ENCODE measurements around the gene PLEKHN1. TPM values are rescaled to one million over a fixed set of nuclear protein-coding genes. Genes with fewer than 3 reads are reported as not detected.
"Not testable (repeated sequence)": the region's sequence is repeated elsewhere in the genome, so short reads cannot be mapped to it uniquely, and the experiment has no call there.

PLEKHN1 gene
- total RNA-seq, 1 donor from 2014 or later, result 0.39 TPM

DNA sequence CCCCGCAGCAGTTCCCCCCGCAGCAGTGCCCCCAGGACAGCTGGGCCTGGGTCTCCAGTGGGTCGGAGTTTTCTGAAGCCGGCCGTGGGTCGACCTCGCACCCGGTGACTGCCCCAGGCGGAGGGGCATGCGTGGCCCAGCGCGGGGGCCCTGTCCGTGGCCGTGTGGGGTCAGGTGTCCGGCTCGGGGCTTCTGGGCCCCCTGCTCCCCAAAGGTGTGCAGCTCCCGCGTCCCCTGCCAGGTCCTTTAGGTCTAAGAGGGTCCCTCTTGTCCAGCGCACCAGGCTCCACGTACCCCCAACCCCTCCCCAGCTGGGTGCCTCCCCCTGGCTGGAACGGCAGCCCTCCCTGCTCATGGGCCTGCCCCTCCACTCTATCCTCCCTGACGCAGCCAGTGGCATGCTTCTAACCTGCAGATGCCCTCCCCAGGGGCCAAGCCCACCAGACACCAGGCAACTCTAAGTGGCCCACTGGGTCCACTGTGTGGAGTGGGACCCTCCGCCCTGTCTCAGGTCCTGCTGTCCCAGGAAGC is 39.6 kb downstream of the PLEKHN1 start:
- DNase-seq (ENCODE audit: low spot score), result no peak

DNA sequence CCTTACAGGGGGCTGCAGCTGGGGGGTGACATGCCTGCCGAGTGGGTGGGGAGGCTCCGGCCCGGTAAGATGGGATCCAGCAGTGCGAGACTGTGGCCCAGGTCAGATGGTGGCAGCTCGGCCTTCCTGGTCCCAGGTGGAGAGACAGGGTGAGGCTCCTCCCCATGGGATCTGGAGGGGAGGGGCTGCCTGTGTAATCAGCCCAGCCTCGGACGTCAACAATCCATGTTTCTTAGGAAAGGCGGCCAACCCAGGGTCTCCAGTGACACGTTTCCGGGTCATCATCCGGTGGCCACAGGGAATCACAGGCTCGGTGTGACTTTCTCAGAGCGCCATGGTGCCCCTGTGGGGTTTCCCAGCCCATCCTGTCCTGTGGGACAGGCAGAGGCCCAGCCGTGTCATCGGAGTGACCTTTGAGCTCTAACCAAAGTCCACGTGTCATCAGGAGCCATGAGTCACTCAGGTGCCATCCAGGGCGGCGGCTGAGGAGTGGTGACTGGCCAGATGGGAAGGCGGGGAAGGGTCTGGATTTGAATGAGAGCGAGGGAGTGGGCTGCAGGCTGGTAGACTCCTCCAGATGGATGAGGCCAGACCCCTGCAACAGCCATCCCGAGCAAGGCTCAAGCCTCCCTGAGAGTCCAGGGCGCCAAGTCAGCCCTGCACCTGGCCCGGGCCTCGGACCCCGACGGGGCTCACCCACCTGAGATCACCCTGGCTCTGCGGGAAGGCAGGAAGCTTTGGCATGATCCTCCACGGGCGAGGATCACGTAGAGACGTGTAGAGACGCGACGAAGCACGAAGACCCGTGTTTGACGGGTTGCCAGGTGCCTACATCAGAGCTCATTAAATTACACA is 40.2 kb downstream of the PLEKHN1 start:
- no peak for DNase-seq (ENCODE audit: low spot score)

DNA sequence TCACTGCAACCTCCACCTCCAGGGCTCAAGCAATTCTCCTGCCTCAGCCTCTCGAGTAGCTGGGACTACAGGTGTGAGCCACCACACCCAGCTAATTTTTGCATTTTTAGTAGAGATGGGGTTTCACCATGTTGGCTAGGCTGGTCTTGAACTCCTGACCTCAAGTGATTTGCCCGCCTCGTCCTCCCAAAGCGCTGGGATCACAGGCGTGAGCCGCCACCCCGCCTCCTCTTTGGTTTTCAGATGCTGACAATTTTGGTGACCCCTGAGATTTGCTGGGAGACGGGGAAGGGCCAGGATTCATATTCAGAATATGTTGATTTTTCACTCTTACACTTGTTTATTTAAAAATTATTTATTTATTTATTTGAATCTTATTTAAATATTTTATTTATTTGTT is 43.8 kb downstream of the PLEKHN1 start:
- not testable (repeated sequence) for DNase-seq (ENCODE audit: low spot score)

DNA sequence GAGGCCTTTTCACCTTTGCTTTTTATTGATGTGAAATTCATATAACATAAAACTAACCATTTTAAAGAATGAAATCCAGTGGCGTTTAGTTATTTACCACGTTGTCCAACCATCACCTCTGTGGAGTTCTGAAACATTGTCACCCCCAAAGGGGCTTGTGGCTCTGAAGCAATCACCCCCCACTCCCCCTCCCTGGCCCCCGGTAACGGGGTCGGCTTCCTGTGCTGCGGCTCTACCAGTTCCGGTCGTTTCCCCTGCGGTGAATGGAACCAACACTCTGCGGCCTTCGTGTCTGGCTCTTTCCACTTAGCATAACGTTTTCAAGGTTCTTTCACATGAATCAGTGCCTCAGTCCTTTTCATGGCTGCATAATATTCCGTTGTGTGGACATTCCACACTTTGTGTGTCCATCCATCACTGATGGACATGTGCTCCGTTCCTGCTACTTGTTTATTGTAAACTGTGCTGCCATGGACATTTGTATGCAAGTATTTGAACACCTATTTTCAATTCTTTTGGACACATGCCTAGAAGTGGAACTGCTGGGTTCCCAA is 45.2 kb downstream of the PLEKHN1 start:
- no peak for DNase-seq (ENCODE audit: low spot score)

DNA sequence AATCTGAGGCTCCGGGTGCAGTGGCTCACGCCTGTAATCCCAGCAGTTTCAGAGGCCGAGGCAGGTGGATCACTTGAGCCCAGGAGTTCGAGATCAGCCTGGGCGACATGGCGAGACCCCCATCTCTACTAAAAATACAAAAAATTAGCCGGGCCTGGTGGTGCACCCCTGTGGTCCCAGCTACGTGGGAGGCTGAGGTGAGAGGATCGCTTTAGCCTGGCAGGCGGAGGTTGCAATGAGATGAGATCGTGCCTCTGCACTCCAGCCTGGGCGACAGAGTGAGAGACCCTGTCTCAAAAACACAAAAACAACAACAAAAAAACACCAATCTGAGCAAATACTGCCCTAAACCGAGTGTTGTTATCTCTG is 46.4 kb downstream of the PLEKHN1 start:
- DNase-seq (ENCODE audit: low spot score), result not testable (repeated sequence)

DNA sequence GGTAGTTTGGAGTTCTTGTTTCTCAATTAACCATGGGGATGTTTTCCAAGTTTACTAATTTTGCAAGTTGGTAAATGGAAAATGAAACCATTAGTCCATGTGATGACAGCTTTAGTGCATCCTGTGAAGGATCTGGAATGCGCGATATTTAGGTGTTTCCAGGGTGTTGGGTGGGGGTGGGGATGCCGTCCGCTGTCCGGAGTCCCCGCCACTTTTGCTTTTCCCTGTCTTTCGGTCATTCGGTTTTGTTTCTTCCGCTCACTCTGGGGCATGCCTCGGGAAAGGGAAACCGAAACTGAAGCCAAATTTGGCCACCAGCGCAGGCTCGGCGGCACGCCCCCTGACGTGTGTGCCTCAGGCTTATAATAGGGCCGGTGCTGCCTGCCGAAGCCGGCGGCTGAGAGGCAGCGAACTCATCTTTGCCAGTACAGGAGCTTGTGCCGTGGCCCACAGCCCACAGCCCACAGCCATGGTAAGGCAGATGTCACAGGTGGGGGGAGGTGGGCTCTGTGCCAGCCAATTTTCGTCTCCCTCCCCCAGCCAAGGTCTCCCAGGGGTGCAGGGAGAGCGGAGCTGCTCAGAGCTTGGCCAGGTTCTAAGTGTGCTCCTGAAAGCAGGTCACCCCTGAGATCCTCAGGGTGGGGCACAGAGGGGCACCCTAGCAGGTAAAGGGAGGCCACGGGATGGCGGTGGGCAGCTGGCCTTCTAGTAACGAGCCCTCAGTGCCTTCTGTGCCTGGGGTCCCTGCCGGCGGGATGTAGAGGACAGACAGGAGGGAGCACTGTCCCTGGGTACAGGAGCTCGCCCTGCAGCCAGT is 47.0 kb downstream of the PLEKHN1 start, which contains the start of gene ISG15:
ISG15 (plus strand) TSS at position 393 of the 817 bp plus-strand sequence; CDS start at position 470, 77 bp downstream.
- DNase-seq (ENCODE audit: low spot score), result peak; percentile 97

DNA sequence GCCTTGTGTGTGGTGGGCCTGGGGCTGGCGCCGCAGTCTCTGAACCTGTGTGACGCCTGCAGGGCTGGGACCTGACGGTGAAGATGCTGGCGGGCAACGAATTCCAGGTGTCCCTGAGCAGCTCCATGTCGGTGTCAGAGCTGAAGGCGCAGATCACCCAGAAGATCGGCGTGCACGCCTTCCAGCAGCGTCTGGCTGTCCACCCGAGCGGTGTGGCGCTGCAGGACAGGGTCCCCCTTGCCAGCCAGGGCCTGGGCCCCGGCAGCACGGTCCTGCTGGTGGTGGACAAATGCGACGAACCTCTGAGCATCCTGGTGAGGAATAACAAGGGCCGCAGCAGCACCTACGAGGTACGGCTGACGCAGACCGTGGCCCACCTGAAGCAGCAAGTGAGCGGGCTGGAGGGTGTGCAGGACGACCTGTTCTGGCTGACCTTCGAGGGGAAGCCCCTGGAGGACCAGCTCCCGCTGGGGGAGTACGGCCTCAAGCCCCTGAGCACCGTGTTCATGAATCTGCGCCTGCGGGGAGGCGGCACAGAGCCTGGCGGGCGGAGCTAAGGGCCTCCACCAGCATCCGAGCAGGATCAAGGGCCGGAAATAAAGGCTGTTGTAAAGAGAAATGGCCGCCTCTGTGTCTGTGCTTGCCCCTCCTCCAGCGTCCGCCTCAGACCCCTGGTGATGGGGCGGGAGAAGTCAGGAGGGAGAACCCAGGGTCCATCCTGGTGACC is 47.8 kb downstream of the PLEKHN1 start:
- no peak for DNase-seq (ENCODE audit: low spot score)

DNA sequence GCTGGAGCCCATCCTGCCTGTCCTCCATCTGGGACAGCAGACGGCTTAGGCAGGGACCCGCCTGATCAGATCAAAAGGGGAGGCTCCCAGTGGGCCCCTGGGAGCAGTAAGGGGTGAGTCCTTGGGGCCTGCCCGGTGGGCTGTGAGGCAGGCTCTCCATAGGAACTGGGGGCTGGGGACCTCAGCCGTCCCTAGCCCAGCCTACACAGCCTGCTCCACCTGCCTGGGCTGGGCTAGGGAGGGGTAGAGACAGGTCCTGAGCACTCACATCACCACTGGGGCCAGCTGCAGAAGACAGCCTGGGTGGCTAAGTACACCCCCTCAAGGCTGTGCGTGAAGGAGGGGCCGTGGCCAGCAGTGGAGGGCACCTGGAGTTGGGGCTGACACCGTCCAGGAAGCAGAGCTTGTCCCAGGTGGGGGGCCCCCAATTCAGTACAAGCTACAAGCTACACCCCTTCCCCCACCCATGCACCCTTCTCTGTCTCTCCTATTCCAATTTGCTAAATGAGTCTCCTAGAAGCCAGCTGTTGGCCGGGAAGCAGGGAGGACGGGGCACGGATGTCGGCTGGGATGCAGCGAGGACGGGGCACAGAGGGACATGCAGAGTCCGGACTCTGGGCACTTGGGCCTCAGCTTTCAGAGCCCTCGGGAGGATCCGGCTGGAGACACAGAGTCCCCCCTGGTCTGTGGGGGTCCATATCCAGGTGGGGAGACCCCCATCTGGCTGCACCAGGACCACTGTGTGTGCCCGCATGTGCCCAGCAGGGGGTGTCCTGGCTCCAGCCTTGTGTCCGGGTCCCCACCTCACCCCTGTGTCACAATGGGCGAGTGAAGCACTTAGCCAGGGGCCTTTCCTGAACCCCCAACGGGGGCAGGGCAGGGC is 48.8 kb downstream of the PLEKHN1 start:
- no peak for DNase-seq (ENCODE audit: low spot score)

DNA sequence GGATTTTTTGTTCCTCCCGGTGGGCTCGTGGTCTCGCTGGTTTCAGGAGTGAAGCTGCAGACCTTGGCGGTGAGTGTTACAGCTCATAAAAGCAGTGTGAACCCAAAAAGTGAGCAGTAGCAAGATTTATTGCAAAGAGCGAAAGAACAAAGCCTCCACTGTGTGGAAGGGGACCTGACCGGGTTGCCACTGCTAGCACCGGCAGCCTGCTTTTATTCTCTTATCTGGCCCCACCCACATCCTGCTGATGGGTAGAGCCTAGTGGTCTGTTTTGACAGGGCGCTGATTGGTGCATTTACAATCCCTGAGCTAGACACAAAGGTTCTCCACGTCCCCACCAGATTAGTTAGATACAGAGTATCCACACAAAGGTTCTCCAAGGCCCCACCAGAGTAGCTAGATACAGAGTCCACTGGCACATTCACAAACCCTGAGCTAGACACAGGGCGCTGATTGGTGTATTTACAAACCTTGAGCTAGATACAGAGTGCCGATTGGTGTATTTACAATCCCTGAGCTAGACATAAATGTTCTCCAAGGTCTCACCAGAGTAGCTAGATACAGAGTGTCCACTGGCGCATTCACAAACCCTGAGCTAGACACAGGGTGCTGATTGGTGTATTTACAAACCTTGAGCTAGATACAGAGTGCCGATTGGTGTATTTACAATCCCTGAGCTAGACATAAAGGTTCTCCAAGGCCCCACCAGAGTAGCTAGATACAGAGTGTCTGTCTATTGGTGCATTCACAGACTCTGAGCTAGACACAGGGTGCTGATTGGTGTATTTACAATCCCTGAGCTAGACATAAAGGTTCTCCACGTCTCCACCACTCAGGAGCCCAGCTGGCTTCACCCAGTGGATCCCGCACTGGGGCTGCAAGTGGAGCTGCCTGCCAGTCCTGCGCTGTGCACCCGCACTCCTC is 51.4 kb downstream of the PLEKHN1 start:
- DNase-seq (ENCODE audit: low spot score), result not testable (repeated sequence)

DNA sequence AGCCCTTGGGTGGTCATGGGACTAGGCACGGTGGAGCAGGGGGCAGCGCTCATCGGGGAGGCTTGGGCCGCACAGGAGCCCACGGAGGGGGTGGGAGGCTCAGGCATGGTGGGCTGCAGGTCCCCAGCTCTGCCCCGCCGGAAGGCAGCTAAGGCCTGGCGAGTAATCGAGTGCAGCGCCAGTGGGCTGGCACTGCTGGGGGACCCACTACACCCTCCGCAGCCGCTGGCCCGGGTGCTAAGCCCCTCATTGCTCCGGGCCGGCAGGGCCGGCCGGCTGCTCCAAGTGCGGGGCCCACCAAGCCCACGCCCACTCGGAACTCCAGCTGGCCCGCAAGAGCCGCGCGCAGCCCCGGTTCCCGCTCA is 52.0 kb downstream of the PLEKHN1 start:
- DNase-seq (ENCODE audit: low spot score), result not testable (repeated sequence)

DNA sequence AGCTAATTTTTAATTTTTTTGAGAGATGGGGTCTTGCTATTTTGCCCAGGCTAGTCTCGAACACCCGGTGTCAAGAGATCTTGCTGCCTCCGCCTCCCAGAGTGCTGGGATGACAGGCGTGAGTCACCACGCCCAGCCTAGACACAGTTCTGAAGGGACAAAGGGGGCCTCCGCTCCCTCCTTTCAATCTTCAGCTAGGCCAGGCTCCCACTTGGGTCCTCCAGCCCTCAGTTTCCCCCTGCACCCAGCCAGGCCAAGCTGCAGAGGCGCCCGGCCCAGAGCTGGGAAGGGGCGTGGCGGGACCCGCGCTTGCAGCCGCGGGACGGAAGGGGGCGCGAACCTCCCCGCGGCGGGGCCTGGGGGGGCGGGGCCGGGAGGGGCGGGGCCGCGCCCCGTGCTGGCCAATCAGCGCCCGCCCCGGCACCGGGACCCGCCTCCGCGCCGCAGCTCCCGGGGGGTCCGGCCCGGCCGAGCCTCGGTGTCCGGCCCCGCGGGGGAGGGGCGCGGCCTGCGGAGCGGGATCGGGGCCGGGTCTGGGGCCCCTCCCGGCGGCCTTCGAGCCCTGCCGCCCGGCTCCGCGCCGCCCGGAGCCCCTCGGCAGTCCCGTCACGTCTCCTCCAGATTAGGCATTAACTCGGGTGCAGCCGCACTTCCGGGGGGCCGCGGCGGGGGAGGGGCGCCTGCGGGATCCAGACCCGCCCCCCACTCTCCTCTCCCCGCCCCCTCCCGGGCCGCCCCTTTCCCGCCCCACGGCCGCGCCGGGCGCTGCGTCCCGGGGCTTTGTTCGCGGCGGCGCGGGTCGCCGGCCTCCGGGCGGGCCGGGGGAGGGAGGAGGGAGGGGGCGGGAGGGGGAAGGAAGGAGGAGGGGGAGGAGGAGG is 53.1 kb downstream of the PLEKHN1 start:
- DNase-seq (ENCODE audit: low spot score), result peak; percentile 95

DNA sequence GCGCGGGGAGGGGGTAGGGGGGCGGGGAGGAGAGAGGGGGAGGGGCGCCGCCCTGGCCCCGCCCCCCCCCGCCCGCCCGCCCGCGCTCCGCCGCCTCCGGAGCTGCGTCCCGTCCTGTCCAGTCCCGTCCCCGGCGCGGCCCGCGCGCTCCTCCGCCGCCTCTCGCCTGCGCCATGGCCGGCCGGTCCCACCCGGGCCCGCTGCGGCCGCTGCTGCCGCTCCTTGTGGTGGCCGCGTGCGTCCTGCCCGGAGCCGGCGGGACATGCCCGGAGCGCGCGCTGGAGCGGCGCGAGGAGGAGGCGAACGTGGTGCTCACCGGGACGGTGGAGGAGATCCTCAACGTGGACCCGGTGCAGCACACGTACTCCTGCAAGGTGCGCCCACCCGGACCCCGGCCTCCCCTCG is 53.7 kb downstream of the PLEKHN1 start, which contains the start of gene AGRN:
AGRN (plus strand) TSS at position 121 of the 405 bp plus-strand sequence; CDS start at position 174, 53 bp downstream.
- no peak for DNase-seq (ENCODE audit: low spot score)

DNA sequence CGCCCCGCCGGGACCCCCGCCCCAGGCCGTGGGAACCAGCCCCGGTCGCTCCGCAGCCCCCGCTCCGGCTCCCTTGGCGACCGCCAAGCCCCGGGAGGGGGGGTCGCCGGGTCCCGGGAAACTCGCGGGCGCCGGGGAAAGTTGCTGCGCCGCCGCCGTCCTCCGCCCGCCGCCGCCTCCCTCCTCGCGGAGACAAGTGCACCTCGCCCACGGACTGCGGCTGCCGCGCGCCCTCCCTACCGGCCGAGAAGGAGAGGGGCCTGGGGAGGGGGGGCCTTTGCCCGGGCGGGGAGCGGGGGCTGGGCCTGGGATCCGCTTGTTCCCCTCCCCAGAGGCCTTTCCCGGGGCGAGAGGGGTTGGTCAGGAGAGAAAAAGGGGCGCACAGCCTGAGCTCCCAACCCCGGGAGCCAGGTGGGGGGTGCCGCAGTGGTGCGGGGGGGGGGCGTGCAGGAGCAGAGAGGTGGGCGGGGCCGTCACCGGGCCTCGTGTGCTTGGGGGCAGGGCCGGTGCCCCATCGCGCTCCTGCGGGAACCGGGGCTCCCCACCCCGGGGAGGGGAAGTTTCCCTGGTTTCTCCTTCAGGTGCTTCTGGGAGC is 54.2 kb downstream of the PLEKHN1 start:
- no peak for DNase-seq (ENCODE audit: low spot score)

DNA sequence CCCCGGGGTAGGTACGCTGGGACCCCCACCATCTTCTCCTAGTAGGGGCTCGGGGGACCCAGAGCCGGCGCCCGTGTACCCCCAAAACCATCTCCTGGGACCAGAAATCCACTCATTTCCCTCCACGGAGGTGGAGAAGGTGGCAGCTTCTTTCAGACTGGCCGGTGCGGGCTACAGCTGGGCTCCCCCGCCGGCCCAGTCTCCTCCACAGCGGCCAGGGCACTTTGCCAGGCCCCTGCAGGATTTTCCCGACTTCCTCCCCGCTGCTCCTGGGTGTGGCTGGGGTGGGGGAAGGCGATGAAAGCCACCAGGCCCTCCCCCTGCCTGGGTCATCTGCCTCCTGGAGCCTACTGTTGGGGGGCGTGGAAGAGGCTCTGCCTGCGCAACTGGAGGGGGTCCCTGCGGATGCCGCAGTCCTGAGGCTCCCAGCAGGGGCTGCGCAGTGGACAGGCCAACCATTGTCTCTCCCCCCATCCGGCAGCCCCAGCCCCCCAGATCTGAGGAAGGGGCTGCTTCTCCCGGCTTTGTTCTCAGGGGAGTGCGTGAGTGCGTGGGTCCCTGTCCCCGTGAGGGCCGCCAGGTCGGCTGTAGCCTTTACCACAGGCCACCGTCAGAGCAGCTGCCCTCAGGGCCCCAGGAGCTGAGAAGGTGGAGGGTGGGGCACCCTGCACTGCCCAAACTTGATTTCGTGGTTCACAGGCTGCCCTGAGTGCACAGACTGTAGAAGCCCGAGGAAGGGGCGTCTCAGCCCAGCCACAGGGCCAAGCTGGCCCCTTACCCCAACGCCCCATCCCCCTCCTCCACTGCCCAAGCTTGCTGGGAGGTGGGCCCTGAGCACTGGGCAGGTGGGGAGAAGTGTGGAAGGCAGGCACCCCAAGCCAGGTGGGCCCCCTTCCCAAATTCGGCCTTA is 55.0 kb downstream of the PLEKHN1 start:
- DNase-seq (ENCODE audit: low spot score), result no peak

DNA sequence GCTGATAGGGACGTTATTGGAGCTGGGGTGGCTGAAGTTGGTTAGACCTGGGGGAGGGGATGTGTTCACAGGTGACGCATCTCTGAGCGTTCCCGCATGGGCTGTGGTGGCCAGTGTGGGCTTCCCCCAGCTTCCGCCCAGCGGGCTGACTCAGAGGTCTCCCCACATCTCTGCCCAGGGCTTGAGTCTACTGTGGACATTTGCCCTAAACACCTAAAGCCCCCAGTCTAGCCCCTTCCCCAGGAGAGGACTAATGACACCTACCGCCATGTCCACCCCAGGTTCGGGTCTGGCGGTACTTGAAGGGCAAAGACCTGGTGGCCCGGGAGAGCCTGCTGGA is 55.6 kb downstream of the PLEKHN1 start:
- DNase-seq (ENCODE audit: low spot score), result no peak

DNA sequence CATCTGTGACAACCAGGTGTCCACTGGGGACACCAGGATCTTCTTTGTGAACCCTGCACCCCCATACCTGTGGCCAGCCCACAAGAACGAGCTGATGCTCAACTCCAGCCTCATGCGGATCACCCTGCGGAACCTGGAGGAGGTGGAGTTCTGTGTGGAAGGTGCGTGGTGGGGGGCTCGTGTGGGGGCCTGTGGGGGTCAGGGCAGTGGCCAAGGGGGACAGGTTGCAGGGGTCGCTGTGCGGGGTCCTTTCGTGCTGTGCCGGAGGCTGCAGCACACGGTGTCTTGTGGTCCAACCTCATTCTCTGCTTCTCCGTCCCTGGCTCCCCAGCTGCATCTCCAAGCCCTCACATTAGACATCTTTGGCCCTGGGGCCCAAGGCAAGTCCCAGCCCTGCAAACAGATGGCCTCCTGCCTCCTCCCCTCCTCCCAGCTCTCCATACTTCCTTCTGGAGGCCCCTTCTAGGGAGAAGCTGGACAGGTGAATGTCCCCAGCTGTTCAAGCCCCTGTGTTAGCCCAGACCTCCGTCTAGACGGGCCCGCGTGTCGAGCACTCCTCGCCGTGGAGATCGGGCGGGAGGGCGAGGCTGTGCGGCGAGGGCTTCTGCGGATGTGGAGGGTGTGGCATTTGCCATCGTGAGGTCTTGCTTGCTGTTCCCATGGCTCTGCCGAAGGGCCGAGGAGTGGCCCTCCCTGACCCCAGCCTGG is 56.2 kb downstream of the PLEKHN1 start:
- DNase-seq (ENCODE audit: low spot score), result no peak

Data from mesenteric fat pad (tissue), 1 donor.